ENCODE data around the gene PHF12.

The PHF12 gene

GRCh38 chr17:28900986-28901726, 50.2 kb downstream of the PHF12 start:
- DNase-seq, result no peak

- no peak for DNase-seq
Observed at GRCh38 chr17:28899212-28899815, 52.0 kb downstream of the PHF12 start.

- no peak for DNase-seq
Observed at GRCh38 chr17:28898527-28898955, 52.8 kb downstream of the PHF12 start.

- no peak for DNase-seq
Observed at GRCh38 chr17:28897769-28898526, 53.4 kb downstream of the PHF12 start.

- DNase-seq, result no peak
Observed at GRCh38 chr17:28896884-28897768, 54.2 kb downstream of the PHF12 start, which contains the start of gene FLOT2. Gene FLOT2 (minus strand): TSS chr17:28897733. CDS start chr17:28897574, 159 bp downstream.

GRCh38 chr17:28896491-28896883, 54.8 kb downstream of the PHF12 start:
- DNase-seq, result no peak

GRCh38 chr17:28895794-28896447, 55.4 kb downstream of the PHF12 start:
- no peak for DNase-seq

- peak; percentile 58 for DNase-seq
Observed at GRCh38 chr17:28893248-28894183, 57.8 kb downstream of the PHF12 start.

GRCh38 chr17:28892024-28892423, 59.3 kb downstream of the PHF12 start:
- no peak for DNase-seq

- no peak for DNase-seq
Observed at GRCh38 chr17:28891201-28891600, 60.1 kb downstream of the PHF12 start.

- DNase-seq, result no peak
Observed at GRCh38 chr17:28889996-28890395, 61.3 kb downstream of the PHF12 start.

- no peak for DNase-seq
Observed at GRCh38 chr17:28888832-28889231, 62.5 kb downstream of the PHF12 start.

- DNase-seq, result no peak
Observed at GRCh38 chr17:28887871-28888471, 63.3 kb downstream of the PHF12 start.

- no peak for DNase-seq
Observed at GRCh38 chr17:28885951-28886350, 65.4 kb downstream of the PHF12 start.

GRCh38 chr17:28885363-28885762, 66.0 kb downstream of the PHF12 start:
- DNase-seq, result no peak

- no peak for DNase-seq
Observed at GRCh38 chr17:28883967-28884702, 67.2 kb downstream of the PHF12 start.

- DNase-seq, result no peak
Observed at GRCh38 chr17:28882154-28882895, 69.0 kb downstream of the PHF12 start.

- DNase-seq, result no peak
Observed at GRCh38 chr17:28881533-28882056, 69.7 kb downstream of the PHF12 start.

GRCh38 chr17:28880572-28880945, 70.8 kb downstream of the PHF12 start:
- no peak for DNase-seq

Data from SIG-M5 (cell line).